NCI-H82 treated with DMSO at 0.1 percent for 48 hours (cell line): ENCODE measurements around the gene HPN.
A peak's percentile ranks its signal among the peaks of the same experiment; 100 is the strongest.

ENCODE experiments used
- DNase-seq: peaks from one replicate; lab custom pipeline; 2025; ENCODE audit not compliant: unreplicated experiment; lab: John Stamatoyannopoulos, UW

The HPN gene

DNA sequence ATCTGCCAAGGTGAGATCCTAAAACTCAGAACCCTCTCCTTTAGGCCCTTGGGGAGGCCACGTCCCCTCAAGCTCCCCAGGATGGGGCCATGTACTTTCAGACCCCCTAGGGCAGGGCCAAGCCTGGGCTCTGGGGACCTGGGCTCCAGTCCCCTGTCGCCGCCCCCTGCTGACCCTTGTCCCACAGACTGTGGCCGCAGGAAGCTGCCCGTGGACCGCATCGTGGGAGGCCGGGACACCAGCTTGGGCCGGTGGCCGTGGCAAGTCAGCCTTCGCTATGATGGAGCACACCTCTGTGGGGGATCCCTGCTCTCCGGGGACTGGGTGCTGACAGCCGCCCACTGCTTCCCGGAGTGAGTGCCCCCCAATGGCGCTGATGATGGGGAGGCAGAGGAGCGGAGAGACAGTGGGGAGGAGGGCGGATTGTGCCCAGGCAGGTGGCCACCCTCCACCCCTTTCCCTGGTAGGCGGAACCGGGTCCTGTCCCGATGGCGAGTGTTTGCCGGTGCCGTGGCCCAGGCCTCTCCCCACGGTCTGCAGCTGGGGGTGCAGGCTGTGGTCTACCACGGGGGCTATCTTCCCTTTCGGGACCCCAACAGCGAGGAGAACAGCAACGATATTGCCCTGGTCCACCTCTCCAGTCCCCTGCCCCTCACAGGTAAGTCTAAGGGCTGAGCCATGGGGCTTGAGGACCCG is 18.8 kb downstream of the HPN start:
- DNase-seq, result no peak

DNA sequence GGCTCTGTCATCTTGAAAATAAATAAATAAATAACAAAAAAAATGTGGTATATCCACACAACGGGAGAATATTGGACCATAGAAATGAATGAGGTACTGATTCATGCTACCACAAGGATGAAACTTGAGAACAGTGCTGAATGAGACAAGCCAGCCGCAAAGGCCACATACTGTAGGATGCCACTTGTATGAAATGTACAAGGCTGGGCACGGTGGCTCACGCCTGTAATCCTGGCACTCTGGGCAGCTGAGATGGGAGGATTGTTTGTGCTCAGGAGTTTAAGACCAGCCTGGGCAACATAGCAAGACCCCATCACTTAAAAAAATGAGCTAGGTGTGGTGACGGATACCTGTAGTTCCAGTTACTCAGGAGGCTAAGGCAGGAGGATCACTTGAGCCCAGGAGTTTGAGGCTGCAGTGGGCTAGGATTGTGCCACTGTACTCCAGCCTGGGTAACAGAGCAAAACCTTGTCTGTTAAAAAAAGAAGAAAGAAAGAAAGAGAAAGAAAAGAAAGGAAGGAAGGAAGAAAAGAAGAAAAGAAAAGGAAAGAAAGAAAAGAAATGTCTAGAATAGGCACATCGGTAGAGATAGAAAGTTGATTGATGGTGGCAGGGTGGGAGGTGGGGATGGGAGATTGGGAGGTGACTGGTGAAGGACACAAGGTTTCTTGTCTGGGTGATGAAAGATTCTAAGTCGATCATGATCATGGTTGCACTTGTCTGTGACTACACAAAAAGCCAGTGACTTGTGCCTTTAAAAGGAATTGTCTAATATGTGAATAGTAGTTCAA is 20.3 kb downstream of the HPN start:
- DNase-seq, result no peak

DNA sequence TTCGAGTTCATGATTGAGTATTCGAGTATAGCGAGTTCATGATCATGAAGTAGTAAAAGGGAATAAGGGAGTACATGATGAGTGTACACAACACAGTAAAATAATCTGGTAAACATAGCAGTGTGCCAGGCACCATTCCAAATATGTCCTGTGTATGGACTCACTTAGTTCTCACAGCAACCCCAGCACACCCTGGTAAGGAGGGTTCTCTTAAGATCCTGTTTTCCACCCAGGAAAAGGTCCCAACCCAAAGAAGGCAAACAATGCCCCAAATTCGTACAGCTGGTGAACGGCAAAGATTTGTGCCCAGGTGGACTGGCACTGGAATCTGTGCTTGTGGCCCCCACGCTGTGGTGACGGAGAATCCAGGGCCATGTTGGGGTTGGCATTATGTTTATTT is 21.4 kb downstream of the HPN start:
- no peak for DNase-seq

DNA sequence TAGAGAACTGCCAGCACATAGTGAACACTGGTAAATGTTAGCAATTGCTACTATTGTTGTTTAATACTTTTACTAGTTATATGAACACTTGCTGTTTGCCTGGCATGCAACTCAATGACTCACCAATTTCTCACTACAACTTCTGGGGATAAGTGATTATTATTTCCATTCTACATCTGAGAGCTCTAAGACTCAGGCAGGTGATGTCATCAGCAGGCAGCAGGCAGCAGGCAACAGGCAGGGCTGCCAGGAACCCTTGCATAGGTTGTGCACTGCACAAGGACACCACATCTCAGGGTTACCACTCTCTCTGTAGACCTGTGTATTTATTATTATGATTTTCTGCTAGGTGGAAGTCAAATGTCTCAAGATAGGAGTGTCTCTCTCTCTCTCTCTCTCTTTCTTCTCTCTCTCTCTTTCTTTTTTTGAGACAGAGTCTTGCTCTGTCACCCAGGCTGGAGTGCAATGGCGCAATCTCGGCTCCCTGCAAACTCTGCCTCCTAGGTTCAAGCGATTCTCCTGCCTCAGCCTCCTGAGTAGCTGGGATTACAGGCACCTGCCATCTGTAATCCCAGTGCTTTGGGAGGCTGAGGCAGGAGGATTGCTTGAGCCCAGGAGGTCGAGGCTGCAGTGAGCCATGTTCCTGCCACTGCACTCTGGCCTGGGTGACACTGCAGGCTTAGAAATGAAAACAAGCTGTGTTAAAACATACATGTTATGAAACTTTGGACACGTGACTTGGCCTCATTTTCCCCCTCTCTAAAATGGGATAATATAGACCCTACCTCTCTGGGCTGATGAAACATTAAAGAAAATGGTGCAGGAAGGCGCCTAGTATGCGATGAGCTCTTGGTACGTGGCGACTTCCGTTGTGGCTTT is 22.7 kb downstream of the HPN start:
- no peak for DNase-seq

DNA sequence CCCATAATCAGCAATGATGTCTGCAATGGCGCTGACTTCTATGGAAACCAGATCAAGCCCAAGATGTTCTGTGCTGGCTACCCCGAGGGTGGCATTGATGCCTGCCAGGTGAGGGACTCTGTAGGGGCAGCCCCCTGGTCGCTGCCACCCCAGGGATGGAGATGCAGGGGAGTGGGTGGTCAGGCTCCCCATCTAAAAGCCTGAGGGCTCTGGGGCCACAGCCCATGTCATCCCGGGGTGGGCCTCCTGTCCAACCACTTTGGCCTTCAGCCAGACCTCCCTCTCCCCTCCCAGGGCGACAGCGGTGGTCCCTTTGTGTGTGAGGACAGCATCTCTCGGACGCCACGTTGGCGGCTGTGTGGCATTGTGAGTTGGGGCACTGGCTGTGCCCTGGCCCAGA is 24.1 kb downstream of the HPN start:
- DNase-seq, result no peak

DNA sequence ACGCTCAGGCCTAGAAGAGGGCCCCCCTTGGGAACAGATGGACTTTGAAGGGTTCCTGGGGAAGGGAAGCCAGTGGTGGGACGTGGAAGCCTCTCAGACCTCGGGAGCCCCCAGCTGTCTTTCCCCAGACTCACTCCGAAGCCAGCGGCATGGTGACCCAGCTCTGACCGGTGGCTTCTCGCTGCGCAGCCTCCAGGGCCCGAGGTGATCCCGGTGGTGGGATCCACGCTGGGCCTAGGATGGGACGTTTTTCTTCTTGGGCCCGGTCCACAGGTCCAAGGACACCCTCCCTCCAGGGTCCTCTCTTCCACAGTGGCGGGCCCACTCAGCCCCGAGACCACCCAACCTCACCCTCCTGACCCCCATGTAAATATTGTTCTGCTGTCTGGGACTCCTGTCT is 24.6 kb downstream of the HPN start:
- DNase-seq, result no peak

DNA sequence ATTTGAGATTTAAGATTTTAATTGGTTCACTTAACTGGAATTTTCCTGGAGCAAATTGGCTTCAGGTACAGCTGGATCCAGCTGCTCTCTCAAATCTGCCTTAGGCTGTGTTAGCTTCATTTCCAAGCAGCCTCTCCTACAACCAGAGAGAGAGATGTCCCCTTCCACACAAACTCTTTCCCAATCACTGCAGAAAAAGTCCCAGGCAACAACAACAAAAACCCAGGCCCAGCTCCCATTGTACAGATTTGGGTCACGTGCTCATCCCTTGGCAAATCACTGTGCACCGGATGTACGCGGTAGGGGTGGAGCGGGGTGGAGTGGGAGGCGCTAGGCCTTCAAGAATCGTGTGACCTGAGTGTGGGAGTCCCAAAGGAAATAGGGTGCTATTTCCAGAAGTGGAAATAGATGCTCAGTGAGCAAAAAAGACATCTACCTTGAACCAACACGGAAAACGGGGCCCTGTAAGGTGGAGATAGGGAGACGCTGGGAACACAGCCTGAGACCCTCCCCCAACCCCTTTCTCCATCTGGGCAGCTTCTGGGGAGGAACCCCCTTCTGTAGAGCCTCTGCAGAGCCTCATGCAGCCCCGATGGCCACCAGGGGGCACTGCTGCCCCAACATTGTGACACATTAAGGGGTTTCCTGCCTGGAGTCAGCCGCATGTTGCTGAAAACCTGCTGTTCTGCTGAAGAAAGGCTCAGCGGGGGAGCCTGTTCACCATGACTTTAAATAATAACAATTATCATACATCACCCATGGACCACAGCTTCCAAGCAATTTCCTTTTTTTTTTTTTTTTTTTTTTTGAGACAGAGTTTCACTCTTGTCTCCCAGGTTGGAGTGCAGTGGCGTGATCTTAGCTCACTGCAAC is 25.4 kb downstream of the HPN start:
- peak; percentile 63 for DNase-seq

DNA sequence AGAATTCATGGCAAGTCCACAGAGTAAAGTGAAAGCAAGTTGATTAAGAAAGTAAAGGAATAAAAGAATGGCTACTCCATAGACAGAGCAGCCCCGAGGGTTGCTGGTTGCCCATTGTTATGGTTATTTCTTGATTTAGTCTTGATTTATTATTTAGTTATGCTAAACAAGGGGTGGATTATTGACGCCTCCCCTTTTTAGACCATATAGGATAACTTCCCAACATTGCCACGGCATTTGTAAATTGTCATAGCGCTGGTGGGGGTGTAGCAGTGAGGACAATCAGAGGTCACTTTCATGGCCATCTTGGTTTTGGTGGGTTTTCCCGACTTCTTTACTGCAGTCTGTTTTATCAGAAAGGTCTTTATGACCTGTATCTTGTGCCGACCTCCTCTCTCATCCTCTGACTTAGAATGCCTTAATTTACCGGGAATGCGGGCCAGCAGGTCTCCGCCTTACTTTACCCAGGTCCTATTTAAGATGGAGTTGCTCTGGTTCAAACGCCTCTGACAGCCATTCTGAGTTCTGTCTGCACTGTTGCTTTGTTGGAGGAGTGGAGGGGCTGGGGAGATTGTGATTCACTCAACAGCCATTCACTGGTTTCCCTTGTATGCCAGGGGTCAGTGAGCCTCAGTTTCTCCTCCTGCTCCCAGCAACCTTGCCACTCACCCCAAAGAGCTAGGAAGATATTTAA is 27.6 kb downstream of the HPN start:
- no peak for DNase-seq

DNA sequence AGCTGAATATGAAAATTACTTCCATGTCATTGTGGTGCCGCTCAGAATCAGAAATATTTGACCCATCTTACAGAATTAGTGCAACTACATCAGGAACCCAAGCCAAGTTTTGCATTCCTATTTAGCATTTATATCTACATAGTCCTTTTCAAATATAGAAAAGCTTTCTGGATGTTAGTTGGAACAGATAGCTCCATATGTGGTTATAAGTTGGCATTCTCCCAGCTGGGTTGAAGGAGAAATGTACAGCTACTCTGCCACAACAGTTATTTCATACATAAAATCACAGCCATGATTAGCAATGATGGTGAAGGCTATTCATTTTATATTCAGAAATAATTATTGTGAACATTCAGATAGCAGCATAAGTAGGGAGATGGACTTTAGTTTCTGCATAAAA is 28.2 kb downstream of the HPN start:
- DNase-seq, result no peak

DNA sequence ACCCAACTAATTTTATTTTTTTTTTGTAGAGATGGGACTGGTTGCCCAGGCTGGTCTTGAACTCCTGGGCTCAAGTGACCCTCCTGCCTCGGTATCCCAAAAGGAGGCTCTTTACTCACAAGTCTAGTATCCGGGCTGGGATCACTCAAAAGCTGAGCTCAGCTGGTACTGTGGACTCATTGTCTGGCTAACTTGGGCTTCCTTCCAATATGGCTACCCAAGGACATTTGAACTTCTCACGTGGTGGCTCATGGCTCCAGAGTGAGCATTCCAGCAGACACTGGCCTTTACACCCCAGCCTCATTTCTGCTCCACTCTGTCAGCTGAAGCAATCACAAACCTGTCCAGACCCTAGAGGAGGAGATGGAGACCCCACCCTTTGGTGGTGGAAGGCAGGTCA is 28.9 kb downstream of the HPN start:
- no peak for DNase-seq

DNA sequence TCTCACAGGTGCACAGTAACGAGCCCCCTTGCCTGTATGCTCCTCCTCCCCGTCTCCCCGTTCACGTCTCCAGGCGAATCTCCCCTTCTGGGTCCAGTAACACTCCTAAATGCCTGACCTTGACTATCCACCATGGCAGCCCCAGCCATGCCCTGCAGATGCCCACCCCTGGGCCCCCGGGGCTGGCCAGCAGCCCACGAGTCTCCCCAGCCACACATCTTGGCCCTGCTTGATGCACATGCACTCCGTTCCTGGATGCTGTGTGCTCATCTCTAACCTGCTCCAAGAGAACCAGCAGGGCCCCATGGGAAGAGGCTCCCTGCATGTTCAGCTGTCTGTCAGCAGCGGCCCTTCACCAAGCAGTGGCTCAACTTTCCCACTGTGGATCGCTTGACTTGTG is 32.0 kb downstream of the HPN start:
- DNase-seq, result no peak

DNA sequence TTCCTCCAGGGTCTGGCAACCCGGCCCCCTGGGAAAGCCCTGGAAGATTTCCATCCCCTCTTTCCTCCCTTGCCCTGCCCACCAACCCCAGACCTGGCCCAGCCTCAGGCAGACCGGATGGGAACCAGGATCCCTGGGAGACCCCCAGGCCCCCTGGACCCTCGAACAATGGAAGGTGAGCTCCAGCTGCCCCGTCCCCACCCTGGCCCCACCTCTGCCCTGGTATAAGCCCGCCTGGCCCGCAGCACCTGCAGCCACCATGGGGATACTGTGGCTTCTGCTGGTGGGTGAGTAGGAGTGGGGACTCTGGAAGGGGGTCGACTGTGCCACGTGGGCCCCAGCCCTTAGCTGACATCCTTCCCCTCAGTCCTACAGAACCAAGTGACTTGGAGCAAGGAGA is 32.4 kb downstream of the HPN start:
- DNase-seq, result no peak

DNA sequence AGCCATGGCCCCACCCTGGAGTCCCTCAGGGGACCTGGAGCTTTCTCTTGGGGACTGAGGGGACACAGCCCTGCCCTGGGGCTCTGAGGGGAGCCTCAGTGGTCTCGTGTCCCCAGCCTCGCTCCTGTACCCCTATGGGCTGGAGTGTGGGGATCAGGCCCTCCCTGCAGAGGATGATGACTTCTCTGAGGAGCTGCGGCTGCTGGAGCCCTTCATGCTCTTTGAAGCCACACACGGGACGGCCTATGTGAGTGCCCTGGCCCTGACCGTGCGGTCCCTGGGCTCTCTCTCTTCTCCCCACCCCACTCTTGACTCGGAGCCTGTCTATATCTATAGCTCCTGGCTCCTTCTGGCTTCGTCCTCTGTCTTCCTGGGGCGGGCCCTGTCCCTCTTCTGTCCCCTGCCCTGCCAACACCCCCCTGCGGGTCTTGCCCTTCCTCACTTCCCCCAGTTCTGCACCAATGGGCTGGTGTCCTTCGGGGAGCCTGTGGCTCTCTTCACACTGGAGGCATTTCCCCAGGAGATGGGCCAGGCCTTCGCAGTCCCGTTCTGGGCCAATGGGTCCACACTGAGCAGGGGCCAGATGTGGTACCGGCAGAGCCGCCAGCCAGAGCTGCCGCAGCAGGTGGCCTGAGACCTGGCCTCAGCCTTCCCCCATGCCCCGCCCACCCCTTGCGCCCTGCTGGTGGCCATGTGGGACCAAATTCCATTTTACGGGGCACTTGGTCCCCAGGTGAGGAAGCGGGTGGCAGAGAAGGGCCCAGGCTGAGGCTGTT is 33.1 kb downstream of the HPN start:
- DNase-seq, result no peak

DNA sequence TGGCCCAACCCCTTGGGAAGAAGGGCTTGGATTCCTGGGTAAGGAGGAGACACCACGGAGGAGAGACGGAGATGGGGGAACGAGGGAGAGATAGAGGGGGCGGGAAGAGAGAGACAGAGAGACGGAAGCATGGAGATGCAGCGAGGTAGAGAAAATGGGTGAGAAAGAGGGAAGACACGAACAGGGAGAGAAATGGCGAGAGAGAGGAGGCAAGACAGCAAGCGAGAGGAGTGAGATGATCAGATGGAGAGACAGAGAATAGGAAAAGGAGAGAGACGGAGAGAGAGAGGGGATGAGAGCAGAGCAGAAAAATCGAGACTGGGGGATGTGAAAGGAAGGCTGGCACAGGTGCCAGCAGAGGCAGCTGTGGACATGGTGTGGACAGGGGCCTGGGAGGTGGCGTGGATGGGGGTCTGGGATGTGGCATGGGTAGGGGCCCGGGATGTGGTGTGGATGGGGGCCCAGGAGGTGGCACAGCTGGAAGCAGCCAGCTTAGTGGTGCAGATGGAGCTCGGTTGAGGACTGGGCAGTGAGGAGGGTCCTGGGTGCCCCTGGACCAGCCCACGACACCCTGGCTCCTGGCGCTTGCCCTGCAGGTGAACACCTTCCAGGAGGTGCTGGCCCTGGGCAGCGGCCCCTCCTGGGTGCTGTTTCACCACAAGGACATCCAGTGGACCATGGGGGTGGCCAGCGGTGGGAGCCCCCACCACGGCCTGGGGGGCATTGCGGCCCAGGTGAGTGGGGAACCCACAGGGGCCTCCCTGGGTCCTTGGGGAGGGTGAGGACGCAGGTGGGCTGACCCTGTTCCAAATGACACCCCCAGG is 33.9 kb downstream of the HPN start:
- DNase-seq, result no peak

DNA sequence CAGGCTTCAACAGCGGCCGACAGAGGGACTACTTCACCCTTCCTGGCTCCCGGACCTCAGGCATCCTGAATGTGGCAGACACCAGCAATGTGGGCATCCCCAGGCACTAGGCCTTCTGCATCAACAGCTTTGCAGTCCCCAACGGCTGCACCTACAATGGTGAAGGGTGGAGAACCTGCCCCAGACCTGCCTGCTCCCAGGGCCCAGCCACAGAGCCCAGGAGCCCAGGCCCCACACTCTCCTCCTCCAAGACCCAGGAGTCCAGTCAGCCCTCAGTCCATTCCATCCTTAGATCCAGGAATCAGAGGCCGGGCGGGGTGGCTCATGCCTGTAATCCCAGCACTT is 34.5 kb downstream of the HPN start:
- DNase-seq, result no peak

DNA sequence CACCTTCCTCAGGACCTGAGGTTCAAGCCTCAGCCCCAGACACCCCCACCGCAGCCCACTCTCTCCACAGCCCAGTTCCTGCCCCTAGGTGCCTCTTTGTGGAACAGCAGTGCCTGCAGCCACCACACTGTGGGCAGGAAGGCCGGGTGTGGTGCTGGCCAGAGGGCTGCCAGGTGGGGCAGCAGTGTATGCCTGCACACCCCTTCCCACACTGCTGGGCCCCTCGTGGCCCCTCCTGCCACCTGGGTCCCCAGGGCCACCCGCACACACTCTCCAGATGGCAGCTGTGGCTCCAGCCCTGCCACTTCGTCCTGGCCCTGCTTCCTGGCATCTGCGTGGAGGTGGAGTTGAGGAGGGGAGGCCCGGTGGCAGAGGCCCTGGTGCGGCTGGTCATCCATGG is 35.1 kb downstream of the HPN start:
- DNase-seq, result no peak

DNA sequence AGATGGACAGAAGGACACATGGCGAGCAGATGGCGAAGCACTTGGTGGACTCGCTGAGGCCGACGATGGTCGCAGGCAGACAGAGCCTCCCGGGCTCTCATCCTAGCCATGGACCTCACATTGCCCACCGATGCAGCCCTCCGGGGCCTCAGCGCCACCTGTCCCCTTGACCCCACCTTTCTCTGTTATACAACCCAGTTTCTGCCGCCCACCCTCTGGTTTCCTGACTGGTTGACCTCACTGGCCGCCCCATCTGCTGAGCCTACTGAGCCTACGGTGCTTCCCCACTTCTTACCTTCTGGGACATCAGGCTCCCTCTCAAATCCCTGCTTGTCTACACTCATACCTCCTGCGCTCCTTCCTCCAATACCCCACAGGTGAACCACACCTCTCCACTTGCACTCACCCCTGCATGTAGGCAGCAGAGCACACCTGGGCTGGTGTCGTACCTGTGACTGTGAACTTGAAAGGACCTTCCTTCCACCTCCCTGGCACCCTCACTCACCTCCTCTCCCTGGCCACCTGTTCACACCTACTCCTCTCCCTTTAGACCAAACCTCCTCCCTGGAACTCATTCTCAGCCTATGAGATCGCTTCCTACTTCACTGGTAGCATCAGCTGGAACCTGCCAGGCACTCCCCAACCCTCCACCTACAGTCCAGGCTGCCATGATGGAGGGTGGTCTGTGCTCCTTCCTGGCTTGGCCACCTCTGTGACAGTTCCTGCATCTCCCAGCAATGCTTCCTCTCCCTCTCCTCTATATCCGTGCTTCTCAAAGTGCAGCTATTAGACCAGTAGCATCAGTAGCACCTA is 36.1 kb downstream of the HPN start:
- no peak for DNase-seq

DNA sequence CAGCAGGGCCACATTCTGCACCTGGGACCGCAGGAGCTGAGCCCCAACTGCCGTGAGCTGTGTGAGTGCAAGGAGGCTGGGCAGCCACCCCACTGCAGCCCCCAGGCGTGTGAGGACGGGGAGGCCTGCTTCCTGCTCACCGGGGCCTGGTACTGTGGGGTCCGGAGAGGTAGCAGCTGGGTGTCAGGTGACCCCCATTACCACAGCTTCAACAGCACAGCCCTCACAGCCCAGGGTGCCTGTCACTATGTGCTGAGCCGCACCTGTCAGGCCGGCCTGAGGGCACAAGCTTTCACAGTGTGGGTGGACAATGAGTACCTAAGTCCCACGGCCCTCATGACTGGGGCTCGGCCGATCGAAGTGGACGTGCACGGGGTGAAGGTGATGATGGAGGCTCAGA is 38.3 kb downstream of the HPN start:
- no peak for DNase-seq
